AG20443 (cell line): ENCODE measurements around the gene SPATS2L.

Source experiments
- DNase-seq: peaks from one replicate; pipeline ENCODE4 v3.0.0; 2012; ENCODE audit warnings: low spot score, mixed read lengths

The SPATS2L gene

GRCh38 chr2:200509612-200510433 lies 203.3 kb downstream of the SPATS2L start, which contains the start of gene KCTD18:
KCTD18 (minus strand) TSS chr2:200510068; CDS start chr2:200507016, 3,052 bp downstream.
- peak; percentile 99 for DNase-seq

GRCh38 chr2:200515155-200515554 lies 208.7 kb downstream of the SPATS2L start:
- no peak for DNase-seq

- no peak for DNase-seq
These were observed 216.7 kb downstream of the SPATS2L start for GRCh38 chr2:200523158-200523557.

GRCh38 chr2:200523604-200524003 lies 217.1 kb downstream of the SPATS2L start:
- no peak for DNase-seq

- DNase-seq: no peak
These were observed 218.6 kb downstream of the SPATS2L start for GRCh38 chr2:200525066-200525465.

DNA sequence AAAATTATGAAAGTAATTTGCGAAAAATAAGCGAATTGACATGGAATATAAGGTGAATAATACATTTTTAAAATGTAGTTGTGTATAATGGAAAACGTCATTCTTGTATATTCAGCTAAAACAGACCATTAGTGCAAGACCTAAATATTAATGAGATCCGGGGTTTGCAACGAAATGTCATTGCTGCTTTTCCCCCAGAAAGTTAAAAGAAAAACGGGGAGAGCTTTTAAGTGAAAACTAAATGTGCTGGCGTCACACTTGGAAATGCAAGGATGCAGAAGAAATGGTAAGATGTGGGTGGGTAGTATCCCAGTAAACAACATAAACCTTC lies 219.0 kb downstream of the SPATS2L start:
- DNase-seq: no peak

- DNase-seq: peak; percentile 98
These were observed 219.6 kb downstream of the SPATS2L start, which contains the start of gene SGO2 for GRCh38 chr2:200525882-200526651. SGO2 (plus strand) TSS chr2:200526207; CDS start chr2:200532976, 6,769 bp downstream.

DNA sequence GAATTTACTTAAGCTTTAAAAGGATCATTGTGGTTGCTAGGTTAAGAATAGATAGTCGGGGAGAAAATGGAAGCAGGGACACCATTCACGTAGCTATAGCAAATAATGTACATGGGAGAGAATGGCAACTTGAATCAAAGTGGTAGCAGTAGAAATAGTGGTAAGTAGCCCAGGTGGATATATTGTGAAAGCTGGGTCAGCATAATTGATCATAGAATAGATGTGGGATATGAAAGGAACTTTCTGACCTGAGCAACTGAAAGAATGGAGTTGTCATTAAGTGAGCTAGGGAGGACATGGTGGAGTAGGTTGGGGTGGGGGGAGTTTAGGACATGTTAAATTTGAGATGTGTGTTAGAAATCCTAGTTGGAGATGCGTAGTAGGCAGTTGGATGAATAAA lies 221.7 kb downstream of the SPATS2L start:
- DNase-seq: no peak
